Raji (cell line): ENCODE results near the gene MYBBP1A.

Experiments used
- POLR2A ChIP-seq: IDR thresholded peaks from 2 replicates; pipeline ENCODE4 v1.6.1; 2011; ENCODE audit warnings: low read depth, low read length, control low read depth; ENCODE audit not compliant: insufficient read depth

MYBBP1A gene

DNA sequence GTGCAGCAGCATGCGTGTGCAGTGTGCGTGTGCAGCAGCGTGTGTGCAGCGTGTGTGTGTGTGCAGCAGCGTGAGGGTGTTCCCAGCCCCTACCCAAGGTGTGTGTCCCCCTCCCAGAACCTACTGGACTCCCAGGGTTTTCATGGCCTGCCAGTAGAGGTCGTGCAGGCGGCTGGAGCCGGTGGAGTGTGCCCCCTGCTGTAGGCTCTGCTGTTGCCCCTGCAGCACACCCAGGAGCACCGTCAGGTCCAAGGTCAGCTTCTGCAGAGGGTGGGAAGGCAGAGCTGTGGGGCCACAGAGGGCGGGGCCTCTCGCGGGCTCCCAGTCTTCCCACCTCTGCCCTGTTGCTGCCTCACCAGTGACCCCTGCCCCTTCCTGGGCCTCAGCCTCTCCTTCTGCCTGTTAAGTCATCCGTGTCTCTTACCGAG, 14.9 kb downstream of the MYBBP1A start:
- TF ChIP-seq POLR2A, result no peak

DNA sequence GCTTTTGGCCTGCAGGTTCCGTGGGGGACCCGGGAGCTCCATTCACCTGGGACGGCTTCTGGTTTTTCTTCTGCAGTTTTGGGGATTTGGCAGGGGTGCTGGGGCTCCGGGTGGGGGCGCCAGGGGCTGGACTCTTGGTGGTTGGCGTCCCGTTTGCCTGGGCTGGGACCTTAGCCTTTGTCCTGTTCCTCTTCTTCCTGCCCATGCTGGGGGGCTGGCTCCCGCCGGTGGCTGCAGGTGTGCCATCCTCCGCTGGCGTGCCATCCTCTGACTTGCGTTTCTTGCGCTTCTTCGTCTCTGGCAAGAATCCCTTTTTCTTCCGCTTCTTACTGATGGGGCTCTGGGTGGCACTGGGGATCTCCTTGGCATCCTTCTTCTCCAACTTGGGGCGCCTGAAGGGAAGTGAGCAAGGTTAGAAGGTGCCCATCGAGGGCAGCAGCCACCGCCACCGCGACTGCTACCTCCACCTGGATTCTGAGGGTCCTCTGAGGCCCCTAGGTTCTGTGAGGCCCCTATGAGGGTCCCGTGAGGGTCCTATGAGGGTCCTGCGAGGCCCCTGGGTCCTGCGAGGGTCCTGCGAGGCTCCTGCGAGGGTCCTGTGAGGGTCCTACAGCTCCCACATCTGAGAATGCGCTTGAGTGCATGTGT, 15.5 kb downstream of the MYBBP1A start:
- no peak for TF ChIP-seq POLR2A

DNA sequence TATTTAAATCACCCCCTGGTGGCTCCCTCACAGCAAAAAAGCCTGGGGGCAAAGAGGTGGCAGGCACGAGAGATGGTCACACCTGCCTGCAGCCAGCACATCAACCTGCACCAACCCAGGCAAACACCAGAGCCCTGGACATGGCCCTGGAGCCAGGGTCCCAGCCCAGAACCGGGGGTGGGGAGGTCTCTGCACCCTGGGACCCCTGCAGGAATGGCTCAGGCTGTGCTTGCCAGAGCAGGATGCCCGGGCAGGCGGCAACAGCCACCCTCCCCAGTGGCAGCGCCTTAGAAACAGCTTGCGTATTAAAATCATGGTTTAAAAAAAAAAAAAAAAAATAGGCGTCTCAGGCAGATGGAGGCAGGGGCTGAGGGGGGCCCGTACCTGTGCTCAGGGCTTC, 16.2 kb downstream of the MYBBP1A start:
- TF ChIP-seq POLR2A, result no peak

DNA sequence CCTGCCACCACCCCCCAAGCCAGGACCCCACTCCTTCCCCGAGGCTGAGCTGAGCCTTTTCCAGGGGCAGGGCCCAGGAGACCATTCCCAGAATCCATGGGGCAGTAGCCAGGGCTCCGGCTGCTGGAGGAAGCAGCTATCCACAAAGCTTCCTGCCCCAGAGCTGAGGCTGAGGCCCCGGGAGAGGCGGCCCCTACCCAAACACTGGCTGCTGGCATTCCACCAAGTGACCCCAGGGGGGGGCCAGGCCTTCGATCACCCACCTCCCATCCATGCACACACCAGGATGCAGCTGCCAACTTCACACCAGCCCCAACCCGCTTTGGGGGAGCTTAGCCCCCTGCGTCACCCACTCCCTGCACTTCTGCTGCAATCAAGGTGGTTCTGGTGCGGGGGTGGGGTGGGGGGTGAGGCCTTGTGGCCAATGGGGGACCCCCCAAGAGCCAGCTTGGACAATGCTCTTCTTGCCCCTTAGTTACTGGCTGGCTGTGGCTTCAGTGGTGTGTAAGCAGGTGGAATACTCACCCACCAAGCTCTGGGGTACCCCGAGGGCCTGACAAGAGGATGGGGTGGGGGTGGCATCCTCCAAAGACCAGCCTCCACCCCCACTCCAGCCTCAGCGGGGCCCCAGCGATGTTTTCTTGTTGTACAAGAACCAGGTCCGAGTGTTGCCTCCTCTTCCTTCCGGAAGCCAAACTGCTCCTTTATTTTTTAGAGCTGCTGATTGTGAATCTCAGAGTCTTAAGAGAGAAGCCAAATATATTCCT, 16.8 kb downstream of the MYBBP1A start:
- no peak for TF ChIP-seq POLR2A

DNA sequence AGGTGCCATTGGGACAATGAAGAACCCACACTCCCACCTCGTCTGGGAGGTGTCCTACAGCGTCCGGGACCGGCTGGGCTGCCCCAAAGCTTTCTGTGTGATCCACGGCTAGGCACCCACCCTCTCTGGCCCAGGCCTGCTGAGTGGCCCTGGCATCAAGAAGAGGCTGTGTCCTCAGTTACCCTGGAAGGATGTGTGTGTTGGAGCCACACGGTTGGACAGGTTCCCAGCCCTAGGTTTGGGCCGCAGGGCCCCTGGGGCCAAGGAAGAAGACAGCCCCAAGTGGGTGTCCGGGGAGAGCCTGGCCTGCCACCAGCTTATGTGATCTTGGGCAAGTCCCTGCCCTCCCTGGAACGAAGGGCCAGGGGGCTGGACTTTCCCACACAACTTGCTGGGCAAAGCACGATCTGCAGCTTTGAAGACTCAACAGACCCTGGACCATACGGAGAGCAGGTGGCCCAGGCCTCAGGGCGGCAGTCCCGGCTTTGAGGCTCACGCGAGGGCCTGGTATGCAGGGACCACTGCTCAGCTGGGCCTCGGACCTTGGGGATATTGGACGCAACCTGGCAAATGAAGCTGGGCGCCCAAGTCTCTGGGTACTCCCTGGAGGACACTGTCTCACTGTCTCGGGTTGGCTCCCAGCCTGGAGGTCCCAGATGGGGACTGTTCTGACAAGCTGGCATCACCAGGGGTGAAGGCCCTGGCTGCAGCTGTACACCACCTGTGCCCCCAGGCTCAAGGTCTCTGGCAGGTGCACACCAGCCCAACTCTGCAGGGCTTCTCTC, 17.5 kb downstream of the MYBBP1A start:
- TF ChIP-seq POLR2A, result no peak

DNA sequence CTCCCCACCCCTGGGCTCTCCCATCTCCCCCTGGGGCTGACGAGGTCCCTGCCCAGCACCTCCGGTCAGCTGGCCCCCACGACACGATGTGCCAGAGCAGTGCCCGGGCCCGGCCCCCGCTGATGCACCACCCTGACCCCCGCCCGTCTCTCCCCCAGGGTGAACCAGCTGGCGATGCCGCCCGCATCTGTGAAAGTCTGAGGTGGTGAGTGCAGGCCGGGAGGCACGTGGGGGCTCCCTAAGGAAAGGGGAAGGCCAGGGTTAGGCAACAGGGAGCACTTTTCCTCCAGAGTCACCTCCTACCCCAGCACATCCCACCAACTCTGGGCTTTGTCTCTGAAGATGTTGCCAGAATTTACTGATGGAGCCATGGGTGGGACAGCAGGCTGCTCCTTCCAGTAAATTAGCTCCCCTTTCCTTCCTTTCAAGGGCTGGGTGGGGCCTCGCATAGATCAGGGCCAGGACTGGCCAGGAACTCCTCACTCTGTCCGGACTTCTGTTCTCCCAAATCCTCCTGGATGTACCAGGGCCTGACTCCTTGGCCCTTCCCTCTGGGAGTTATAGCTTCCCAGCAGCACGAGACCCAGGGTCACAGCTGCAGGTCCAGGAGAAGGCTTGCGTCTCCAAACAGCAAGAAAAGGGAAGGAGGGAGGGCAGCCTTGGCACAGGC, 18.3 kb downstream of the MYBBP1A start:
- TF ChIP-seq POLR2A, result no peak

DNA sequence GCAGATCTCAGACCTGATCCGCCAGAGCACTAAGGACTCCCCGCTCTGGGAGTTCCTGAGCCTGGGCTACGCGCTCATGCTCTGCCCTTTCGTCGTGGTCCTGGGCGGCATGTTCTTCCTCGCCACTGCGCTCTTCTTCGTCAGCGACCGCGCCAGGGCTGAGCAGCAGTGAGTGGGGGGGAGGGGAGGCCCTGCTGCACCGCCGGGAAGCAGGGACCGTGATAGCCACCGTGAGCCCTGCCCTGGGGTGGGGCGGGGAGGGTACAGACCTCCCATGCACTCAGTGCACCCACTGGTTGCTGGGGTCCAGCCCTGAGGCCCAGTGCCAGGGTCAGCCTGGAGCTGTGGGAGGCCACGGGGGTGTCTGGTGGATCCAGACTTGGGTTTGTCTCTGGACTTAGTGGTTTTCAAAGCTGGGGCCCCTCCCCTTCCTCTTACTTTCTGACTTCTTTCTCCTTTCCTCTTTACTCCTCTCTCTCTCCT, 18.9 kb downstream of the MYBBP1A start:
- TF ChIP-seq POLR2A, result no peak

DNA sequence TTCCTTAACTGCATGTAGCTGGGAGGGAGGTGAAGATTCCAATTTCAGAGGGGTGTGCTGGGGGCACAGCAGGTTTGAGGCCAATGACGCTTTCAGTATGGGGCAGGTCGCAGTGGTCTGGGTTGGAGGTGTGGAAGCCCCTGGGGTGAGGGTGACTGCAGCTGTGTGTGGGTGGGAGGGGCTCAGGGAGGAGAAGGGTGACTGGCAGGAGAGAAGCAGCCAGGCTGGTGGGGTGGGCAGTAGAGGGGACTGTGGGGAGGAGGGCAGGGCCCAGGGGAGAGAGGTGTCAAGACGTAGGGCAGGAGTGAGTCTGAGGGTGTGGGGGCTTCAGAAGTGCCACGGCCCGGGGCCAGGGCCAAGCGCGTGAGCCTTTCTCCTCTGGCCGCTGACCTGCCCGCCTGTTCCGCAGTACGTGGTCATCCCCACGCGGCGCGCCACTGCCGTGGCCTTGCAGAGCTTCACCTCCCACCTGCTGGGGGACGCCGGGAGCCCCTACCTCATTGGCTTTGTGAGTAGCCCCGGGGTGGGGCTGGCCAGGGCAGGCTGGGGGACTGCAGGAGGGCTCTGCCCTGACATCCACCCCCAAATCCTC, 19.4 kb downstream of the MYBBP1A start:
- no peak for TF ChIP-seq POLR2A

DNA sequence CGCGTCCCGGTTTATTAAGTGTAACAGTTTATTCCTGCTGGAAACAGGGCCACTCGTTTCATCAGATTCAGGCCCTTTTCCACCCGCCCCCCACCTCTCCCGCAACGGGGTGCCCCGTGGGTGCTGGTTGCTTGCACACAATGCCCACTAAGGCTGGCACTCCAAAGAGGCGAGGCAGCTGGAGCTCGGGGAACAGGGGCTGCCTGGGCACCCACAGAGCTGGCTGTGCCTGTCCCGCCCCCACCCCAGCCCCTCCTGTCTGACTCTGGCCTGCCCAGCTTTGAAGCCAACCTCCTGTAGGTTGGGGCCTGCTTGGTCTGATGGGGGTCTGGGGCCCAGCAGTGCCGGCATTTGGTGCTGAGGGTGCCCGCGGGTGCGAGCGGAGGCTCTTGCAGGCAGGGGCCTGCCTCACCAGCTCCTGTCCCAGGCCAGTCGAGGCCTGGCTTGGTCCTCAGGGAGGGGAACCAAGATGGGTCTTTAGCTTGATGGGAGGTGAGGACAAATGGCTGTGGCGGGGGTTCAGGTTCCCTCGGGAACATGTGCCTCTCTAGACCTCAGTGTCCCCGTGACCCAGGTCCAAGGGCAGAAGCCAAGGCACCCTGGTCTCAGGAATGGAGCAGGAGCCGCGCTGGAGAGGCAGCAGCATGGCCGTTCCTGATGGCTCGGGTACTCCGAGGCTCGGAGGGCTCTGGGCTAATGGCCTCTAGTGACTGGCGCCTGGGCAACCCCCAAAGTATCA, 20.1 kb downstream of the MYBBP1A start:
- no peak for TF ChIP-seq POLR2A

DNA sequence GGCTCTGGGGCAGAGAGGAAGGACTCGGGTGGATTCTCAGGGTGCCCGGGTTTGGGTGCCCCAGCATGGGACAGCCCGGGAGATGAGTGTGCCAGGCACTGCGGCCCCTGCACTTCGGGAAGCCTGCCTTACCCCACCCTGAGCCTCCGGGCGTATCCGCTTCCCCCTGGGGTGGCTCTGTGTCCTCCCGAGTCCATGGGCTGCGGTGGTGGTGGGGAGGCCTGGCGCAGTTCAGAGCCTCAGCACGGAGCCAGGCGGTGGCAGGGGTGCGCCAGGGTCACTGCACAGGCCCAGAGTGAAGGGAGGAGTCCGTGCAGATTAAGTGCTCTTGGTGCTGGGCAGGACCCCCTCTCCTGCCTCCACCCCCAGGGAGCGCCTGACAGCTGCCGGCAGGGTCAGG, 20.7 kb downstream of the MYBBP1A start:
- TF ChIP-seq POLR2A, result peak; percentile 2

DNA sequence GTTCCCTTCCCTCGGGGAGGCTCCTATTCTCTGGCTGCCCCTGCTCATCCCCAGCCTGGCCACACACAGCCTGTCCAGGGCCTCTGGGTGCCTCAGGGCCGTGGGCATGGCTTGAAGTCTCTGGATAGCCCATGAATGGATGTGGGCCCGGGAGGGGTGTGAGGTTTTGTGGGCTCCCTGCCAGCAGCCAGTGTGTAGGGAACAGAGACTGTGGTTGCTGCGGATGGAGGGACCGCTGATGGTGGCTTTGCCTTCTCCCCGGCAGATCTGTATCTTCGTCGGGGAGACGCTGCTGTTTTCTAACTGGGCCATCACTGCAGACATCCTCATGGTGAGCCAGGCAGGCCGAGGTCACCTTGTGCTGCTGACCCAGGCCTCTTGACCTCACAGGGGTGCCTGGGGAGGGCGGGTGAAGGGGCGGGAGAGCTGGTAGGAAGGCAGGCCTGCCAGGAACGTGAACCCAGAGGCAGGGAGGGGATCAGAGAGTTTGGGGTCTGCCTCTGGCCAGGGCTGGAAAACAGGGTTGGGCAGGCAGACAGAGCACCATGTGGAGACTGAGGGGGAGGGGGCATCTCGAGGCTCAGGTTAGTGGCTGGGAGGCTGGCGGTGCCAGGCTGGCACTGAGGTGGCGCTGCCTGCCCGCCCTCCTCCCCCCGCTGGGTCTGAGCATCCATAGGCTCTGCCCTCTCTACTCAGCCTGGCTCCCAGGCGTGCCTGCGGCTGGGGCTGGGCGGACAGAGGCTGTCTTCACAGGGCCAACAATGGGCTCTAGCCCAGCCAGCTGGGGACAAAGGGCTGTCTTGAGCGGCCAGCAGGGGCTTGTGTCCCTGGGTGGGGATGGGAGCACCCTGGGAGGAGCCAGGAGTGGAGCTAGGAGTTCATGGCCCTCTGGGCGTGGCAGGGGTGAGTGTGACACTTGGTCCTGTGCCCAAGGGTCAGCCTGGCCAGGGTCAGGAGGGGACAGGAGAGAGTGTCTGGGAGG, 21.4 kb downstream of the MYBBP1A start:
- TF ChIP-seq POLR2A, result peak; percentile 34; the same call in 1 of the 2 replicates

DNA sequence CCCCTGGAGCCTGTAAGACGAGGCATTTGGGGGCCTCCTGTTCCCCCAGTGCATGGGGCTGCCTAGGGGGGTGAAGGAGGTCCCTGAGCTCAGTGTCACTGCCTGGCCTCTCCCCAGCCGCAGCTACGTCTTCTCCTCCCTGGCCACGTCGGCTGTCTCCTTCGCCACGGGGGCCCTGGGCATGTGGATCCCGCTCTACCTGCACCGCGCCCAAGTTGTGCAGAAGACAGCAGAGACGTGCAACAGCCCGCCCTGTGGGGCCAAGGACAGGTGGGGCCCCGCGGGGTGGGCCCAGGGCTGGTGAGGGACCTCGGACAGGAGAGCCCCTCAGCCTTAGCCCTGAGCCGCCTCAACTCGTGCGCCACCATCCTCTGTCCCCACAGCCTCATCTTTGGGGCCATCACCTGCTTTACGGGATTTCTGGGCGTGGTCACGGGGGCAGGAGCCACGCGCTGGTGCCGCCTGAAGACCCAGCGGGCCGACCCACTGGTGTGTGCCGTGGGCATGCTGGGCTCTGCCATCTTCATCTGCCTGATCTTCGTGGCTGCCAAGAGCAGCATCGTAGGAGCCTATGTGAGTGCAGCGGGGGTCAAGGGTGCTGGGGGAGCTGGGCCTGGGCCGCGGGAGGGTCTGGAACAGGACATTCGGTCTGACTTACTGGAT, 22.2 kb downstream of the MYBBP1A start:
- 0 out of 2 replicates have a peak, but pooled peaks have one; percentile 6 for TF ChIP-seq POLR2A
